DOHH2 (cell line): Measurements from ENCODE around the gene HELZ.

Experiments
- H3F3A ChIP-seq: fragments of 200-600 bp; sonication (generic), shearing (Covaris generic); 2 replicates; pipeline ENCODE4 v1.6.0; 2016; ENCODE audit warnings: antibody characterized with exemption, mild to moderate bottlenecking; ENCODE audit not compliant: control insufficient read depth, insufficient read depth
- H3K27ac ChIP-seq: fragments of 200-600 bp; sonication (generic); 2 replicates; pipeline ENCODE4 v1.5.1; 2014; ENCODE audit warnings: low read depth, mild to moderate bottlenecking, low read length, moderate library complexity
- H3K27me3 ChIP-seq: fragments of 200-600 bp; sonication (generic); 2 replicates; pipeline ENCODE4 v1.6.1; 2014; ENCODE audit warnings: mild to moderate bottlenecking, low read length, mixed read lengths; ENCODE audit not compliant: control insufficient read depth
- H3K36me3 ChIP-seq: fragments of 200-600 bp; sonication (generic); 2 replicates; pipeline ENCODE4 v1.6.1; 2014; ENCODE audit warnings: mild to moderate bottlenecking, low read length, moderate library complexity, mixed read lengths; ENCODE audit not compliant: control insufficient read depth
- H3K4me1 ChIP-seq: fragments of 200-600 bp; sonication (generic); 2 replicates; pipeline ENCODE4 v1.6.1; 2014; ENCODE audit warnings: mild to moderate bottlenecking, low read length, mixed read lengths; ENCODE audit not compliant: control insufficient read depth
- H3K4me2 ChIP-seq: fragments of 200-600 bp; sonication (generic); 2 replicates; pipeline ENCODE4 v1.6.0; 2014; ENCODE audit warnings: mild to moderate bottlenecking, low read length, moderate library complexity
- H3K4me3 ChIP-seq: fragments of 200-600 bp; sonication (generic); 2 replicates; pipeline ENCODE4 v1.5.1; 2014; ENCODE audit warnings: mild to moderate bottlenecking, low read length, mixed read lengths
- H3K79me2 ChIP-seq: fragments of 200-600 bp; sonication (generic); 2 replicates; pipeline ENCODE4 v1.6.1; 2014; ENCODE audit warnings: mild to moderate bottlenecking, low read length, mixed read lengths; ENCODE audit not compliant: control insufficient read depth
- H3K9me2 ChIP-seq: fragments of 200-600 bp; sonication (generic); replicated peaks from 2 replicates; pipeline ENCODE4 v1.6.1; 2014; ENCODE audit warnings: mild to moderate bottlenecking, low read length, mixed read lengths; ENCODE audit not compliant: control insufficient read depth
- H3K9me3 ChIP-seq: fragments of 200-600 bp; sonication (generic); 2 replicates; pipeline ENCODE4 v1.6.1; 2014; ENCODE audit warnings: antibody characterized with exemption, low read length, mixed read lengths; ENCODE audit not compliant: control insufficient read depth, insufficient read depth
- H4K20me1 ChIP-seq: fragments of 200-600 bp; sonication (generic); 2 replicates; pipeline ENCODE4 v1.6.0; 2014; ENCODE audit warnings: low read depth, mild to moderate bottlenecking, antibody characterized with exemption, low read length, moderate library complexity; ENCODE audit not compliant: control insufficient read depth, insufficient read depth
- EZH2phosphoT487 ChIP-seq: fragments of 200-600 bp; sonication (generic); IDR thresholded peaks from 2 replicates; pipeline ENCODE4 v1.6.1; 2017; ENCODE audit warnings: borderline replicate concordance, mild to moderate bottlenecking, antibody characterized with exemption, low read length, moderate library complexity, mixed read lengths
- TF ChIP-seq, protein P1 (sequence below): fragments of 200-600 bp; sonication (generic); IDR thresholded peaks from one replicate; pipeline ENCODE4 v1.5.1; 2014; ENCODE audit warnings: antibody characterized with exemption, mild to moderate bottlenecking, low read depth, low read length; ENCODE audit not compliant: poor library complexity, severe bottlenecking

Gene HELZ

DNA sequence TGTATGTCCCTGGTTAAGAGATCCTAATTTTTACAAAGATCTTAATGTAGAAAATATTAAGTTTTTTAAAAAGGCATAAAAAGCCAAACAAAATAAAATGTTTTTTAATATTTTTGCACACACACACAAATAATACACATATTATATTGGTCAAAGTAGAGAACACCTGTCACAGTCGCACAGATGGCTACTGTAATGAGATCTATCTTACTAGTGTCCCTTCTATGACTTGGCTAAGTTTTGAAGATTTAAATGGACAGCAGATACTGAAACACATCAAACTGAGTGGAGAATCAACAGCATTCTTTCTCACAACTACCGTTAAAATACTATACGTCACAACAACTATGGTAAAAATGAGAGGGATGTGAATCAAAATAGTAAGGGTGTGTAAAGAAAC is 83.4 kb downstream of the HELZ start:
- no peaks in the 10 kb centered on the region; the same call in 1 of the 2 replicates for H3F3A ChIP-seq
- H3K36me3 ChIP-seq: peaks cover 58% of the 10 kb centered on the region
- H3K4me2 ChIP-seq: no peak overlapping the region
- no peaks in the 10 kb centered on the region; the same call in 1 of the 2 replicates for H4K20me1 ChIP-seq
- no peaks in the 10 kb centered on the region for H3K9me3 ChIP-seq
- no peaks in the 10 kb centered on the region for H3K4me1 ChIP-seq
- no peaks in the 10 kb centered on the region for H3K9me2 ChIP-seq
- H3K79me2 ChIP-seq: no peaks in the 10 kb centered on the region
- no peak overlapping the region for H3K27ac ChIP-seq
- no peaks in the 10 kb centered on the region for H3K27me3 ChIP-seq
- H3K4me3 ChIP-seq: no peak overlapping the region
- TF ChIP-seq, protein P1, sequence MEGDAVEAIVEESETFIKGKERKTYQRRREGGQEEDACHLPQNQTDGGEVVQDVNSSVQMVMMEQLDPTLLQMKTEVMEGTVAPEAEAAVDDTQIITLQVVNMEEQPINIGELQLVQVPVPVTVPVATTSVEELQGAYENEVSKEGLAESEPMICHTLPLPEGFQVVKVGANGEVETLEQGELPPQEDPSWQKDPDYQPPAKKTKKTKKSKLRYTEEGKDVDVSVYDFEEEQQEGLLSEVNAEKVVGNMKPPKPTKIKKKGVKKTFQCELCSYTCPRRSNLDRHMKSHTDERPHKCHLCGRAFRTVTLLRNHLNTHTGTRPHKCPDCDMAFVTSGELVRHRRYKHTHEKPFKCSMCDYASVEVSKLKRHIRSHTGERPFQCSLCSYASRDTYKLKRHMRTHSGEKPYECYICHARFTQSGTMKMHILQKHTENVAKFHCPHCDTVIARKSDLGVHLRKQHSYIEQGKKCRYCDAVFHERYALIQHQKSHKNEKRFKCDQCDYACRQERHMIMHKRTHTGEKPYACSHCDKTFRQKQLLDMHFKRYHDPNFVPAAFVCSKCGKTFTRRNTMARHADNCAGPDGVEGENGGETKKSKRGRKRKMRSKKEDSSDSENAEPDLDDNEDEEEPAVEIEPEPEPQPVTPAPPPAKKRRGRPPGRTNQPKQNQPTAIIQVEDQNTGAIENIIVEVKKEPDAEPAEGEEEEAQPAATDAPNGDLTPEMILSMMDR: no peak
- TF ChIP-seq EZH2phosphoT487: no peak

DNA sequence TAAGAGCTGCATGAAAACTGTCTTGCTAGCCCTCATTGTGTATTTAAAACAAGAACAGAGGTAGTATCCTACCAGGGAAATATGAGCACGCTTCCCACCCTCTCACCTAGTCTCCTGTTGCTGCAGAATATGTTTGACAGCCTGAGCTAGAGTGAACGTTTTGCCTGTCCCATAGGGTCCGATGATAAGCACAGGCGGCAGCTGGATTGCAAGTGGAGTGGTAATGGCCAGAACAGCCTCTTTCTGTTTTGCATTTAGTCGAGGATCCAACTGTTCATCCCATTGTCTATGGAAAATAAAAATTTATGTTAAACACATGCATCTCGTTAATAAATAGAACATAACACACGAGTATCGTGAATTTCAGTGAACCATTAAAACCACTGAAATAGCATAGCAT is 84.2 kb downstream of the HELZ start:
- Histone ChIP-seq H3K4me1 (no peaks in the 10 kb centered on the region), H3K4me2 (no peak overlapping the region), H3F3A (no peaks in the 10 kb centered on the region; the same call in 1 of the 2 replicates), H3K79me2 (no peaks in the 10 kb centered on the region), H3K27ac (no peak overlapping the region), H3K4me3 (no peak overlapping the region), H3K36me3 (peaks cover 56% of the 10 kb centered on the region), H3K9me2 (no peaks in the 10 kb centered on the region), H4K20me1 (no peaks in the 10 kb centered on the region; the same call in 1 of the 2 replicates), H3K9me3 (no peaks in the 10 kb centered on the region), H3K27me3 (no peaks in the 10 kb centered on the region)
- TF ChIP-seq, protein P1: no peak
- no peak for TF ChIP-seq EZH2phosphoT487

DNA sequence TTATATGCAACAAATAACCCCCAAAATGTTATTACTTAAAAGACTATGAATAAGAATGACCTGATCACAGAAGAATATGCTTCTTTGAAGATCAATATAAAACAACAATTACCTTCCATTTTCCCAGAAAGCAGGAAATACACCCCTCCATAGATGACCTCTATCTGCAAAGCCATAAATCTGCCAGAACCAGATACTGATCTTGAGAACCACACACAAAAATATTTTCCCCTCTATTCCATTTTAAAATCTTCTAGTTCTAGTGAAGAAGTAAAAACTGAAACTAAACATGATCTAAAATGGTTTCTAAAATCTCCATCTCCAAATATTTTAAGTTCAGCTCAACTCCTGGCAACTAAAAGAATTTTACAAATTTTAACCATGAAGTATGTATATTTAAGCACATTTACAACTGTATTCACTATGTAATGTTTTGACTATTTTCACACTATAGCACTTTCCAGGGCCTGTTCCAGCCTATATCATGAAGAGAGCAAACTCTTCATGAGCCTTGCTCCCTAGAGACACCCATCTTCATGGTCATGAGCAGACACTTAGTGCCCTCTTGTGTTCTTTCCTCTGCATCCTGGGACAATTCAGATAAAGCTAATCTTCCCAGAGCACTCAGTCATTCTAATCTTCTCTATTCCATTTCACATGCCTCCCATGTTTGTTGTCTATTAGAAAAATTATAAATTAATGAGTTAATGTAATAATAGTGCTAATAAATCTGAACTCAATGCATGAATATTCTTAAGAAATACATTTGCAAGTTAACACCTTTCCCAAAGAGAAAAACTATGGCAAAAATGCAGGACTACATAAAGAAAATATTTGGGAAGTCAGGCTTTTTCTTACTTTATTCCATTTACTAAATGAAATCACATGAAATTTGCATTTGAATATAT is 87.0 kb downstream of the HELZ start:
- Histone ChIP-seq H3K9me2 (no peaks in the 10 kb centered on the region), H4K20me1 (no peaks in the 10 kb centered on the region; the same call in 1 of the 2 replicates), H3K36me3 (peaks cover 42% of the 10 kb centered on the region), H3K9me3 (no peaks in the 10 kb centered on the region), H3K4me2 (no peak overlapping the region), H3K4me1 (no peaks in the 10 kb centered on the region), H3K4me3 (no peak overlapping the region), H3F3A (no peaks in the 10 kb centered on the region; the same call in 1 of the 2 replicates), H3K79me2 (no peaks in the 10 kb centered on the region), H3K27ac (no peak overlapping the region), H3K27me3 (no peaks in the 10 kb centered on the region)
- no peak for TF ChIP-seq EZH2phosphoT487
- TF ChIP-seq, protein P1: peak; percentile 19
